ENCODE measurements around the gene ZFP64.

ZFP64 gene

DNA sequence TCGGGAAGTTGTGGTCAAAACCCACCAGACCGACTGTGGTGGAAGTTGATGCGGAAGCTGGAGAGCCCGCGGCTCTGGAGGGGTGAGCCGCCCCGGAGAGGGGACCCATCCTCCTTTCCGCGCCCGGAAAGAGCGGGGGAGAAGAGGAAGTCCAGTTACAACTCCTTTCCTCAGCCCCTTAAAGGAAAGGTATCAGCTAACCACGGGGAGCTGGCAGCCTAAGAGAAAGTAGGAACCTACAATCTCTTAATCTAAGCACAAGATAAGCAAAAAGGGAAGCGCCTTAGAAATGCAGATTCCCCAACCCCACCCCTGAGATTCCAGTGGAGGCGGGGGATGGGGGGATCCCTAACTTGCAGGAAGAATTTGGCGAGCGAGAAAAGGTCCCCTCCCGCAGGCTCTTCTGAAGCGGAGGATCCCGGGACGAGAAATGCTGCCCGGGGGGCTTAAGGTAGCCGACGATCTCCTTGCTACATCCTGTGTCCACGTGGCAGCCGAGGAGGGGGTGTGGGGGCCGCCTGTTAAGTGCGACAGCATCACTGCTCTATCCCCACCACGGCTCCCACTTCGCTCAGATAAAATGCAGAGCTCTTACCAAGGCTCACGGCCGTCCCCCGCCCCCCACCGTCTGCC, 87.5 kb downstream of the ZFP64 start:
- DNase-seq, result peak; percentile 14 to 18

GRCh38 chr20:52103335-52103912, 88.2 kb downstream of the ZFP64 start:
- DNase-seq, result peak; percentile 20 to 36

DNA sequence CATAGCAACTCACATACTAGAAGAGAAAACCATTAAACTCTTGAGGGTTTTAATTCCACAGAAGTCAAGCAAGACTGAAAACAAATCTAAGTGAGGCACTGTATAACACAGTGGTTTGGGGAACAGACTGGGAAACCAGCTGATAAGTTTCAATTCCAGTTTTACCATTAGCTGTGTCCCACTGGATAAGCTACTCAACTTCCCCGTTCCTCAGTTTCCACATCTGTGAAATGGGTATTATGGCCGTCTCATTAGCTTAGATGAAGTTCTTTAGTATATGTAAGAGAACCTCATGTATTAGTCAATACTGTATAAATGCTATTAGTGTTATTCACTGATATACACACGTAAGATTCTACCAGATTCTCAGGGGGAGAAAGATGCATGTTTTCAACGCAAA, 89.0 kb downstream of the ZFP64 start:
- DNase-seq, result no peak

GRCh38 chr20:52102126-52102525, 89.5 kb downstream of the ZFP64 start:
- DNase-seq, result no peak
